GM18909 (cell line): Measurements from ENCODE around the gene MVD.
"Not testable (repeated sequence)": the region's sequence is repeated elsewhere in the genome, so short reads cannot be mapped to it uniquely, and the experiment has no call there.

Source experiments
- ATAC-seq: cut with Tn5 transposase; IDR thresholded peaks from one replicate; pipeline ENCODE4 v1.9.1; 2021; ENCODE audit warnings: mild to moderate bottlenecking; ENCODE audit not compliant: unreplicated experiment, poor library complexity

The MVD gene

GRCh38 chr16:88614818-88615580 lies 47.9 kb downstream of the MVD start:
- ATAC-seq: no peak

DNA sequence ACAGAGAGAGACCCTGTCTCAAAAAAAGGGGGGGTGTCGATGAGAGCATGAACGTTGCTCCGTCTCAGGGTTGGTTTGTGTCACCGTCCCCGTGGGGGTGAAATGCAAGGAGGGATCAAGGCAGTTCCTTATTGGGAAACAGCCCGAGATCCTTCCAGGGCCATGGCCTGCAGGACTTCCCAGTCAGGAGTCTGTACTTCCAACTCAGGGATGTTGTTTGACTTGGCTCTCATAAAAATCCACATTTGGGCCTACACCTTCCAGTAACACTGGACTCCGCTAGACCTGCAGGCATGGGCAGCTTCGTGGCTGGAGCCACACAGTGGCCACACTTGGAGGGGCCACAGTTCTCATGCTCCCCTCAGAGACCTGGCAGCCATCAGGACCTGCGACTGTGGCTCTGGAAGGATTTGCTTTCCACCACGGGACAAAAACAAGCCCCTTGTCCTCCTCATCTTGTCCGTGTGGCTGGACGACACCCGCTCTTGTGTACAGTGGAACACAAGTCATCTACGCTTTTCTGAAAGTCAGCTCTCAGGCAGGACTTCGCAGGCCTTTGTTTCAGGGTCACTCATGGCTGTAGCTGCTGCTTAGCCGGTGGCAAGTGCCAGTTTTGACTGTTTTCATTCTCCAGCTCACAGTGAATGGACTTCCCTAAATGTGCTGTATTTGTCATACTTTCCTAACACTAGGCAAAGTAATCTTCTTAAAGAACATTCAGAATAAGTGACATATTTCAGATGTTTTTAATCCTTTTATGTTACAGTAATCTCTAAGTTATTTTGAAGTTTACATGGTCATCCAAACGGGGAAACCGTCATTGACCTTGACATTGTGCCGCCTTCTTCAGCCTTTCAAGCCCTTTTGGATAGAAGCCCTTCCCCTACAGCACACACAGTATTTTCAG lies 48.7 kb downstream of the MVD start:
- no peak for ATAC-seq

DNA sequence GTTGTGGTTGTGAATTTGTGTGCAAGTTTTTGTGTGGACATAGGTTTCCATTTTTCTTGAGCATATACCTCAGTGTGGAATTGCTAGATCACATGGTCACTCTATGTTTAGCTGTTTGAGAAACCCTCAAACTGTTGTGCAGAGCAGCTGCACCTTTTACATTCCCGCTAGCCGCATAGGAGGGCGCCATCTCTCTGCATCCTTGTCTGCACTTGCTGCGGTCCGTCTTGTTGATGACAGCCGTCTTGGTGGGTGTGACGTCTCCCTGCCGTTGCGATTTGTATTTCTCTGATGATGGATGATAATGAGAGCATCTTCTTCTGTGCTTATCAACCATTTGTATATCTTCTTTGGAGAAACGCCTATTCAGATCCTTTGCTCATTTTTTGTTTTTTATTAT lies 49.6 kb downstream of the MVD start:
- ATAC-seq: no peak

DNA sequence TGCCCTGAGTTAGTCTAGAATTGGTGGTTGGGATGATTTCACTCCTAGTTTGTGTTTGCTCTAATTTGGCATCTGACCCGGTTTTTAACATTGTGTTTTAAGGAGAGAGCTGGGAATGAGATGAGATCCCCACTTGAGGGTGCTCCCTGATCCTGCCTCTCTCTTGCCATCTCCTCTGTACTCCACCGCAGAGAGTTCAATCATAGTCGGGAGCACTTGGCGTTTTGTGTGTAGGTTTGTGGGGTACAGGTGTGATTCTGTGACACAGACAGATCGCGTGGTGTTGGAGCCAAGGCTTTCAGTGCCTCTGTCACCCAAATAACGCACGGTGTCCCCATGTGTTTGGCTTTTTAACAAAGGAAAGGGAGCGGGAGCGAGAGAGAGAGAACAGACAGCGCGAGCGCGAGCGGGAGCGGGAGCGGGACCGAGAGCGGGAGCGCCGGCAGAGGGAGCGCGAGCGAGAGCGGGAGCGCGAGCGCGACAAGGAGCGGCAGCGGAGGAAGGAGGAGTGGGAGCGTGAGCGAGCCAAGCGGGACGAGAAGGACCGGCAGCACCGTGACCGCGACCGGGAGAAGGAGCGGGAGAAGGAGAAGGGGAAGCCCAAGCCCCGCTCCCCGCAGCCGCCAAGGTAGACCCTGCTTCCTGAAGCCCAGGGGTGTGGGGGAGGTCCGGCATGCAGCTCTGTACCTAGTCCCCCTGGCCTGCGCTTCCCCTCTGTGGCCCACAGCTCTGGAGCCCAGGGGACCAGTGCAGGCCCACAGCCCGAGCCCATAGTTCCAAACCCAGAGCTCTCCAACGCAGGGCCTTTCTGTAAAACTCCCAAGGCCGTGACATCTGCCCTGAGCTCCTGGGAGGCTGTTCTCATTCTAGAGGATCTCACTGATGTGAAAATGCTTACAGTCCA lies 51.7 kb downstream of the MVD start:
- ATAC-seq: no peak

DNA sequence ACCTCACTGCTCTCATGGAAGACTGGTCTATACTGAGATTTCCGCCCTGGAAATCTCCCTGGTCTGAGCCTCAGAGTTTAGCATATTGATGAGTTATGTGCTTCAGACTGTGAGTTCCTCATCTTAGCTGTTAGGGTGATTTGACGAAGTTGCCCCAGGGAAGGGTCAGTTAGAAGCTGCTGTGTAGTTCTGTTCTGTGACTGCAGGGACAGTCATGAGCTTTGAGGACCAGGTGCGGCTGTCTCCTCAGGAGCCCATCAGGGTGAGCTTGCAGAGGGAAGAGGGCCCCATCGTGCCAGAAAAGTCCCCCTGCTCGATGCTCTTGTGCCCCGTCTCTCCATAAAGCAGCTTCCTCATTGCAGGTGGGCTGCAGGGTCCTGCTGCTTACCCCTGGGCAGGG lies 52.8 kb downstream of the MVD start:
- ATAC-seq: no peak

DNA sequence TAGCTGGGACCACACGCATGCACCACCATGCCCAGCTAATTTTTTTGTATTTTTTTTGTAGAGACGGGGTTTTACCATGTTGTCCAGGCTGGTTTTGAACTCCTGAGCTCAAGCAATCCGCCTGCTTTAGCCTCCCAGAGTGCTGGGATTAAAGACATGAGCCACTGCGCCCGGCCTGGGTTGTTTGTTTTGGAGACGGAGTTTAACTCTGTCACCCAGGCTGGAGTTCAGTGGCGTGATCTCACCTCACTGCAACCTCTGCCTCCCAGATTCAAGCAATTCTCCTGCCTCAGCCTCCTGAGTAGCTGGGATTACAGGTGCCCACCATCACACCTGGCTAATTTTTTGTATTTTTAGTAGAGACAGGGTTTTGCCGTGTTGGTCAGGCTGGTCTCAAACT lies 53.5 kb downstream of the MVD start:
- not testable (repeated sequence) for ATAC-seq

DNA sequence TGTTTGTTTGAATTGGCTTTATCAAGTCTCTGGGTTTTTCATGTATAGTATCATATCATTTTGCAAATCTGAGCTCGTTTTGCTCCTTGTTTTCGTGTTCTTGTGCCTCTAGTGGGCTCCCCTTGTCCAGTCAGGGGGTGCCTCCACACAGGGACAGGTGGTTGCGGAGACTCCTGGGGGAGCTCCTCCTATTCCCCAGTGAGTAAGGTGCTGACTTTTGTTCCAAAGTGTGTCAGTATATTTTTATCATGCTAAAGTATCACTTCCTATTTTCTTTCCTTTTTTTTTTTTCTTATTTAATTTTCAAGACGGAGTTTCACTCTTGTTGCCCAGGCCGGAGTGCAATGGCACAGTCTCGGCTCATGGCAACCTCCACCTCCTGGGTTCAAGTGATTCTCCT lies 54.8 kb downstream of the MVD start:
- no peak for ATAC-seq

GRCh38 chr16:88606148-88606757 lies 56.6 kb downstream of the MVD start:
- ATAC-seq: no peak

DNA sequence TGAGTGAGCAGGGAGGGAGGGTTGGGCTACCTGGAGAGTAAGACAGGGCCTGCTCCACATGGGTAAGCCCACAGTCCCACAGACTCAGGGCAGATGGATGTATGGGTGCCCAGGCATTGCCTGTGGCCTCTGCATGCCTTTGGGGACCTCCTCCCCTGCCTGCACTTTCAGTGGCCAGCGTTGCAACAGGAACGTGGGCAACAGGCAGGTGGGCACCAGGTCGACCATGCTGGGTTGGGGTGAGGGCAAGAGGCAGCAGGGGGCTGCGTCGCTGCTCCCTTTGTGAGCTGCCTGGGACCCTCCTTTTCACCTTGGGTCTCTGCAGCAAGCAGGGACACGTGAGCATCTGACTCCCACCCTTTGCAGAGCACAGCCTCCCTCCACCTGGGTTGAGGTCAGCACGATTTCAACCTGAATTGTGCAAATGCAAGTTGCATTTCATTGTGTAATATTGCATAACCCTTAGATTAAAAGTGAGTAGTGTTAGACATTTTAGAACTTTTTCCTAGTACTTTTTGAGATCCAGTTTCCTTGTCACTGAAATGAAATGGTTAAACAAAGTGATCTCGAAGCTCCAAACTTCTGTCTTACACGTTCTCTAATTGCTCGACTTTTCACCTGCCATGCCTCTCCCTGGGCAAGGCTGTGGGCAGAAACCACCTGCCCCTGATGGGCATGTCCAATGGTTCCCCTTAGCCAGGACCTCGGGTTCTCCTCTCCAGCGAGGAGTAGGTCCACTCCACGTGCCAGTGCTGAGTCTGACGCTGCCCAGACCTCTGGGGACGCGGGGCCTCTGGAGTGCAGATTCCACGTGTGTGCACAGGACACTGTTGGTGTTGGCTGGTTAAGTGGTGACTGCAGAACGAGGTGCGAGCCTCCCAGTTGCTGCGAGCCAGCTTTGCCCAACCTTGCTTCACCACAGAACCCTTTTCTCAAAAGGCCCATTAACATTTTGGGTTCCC lies 57.4 kb downstream of the MVD start:
- ATAC-seq: no peak

DNA sequence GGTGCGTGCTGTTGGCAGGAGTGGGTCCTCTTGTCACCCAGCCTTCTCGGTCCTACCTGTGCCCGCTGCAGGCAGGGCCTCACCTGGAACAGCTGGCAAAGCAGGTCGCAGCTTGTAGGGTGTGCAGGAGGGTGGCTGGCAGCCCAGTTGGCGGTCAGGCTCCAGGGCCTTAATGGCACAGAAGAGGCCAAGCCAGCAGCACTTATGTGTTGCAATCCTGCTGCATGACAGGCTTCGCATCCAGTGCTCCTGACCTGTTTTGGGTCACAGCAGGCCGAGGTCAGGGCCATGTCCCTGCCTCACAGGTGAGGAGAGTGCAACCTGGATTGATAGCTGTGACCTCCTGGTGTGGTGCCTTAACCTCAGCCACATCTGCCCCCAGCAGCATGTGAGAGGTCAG lies 60.8 kb downstream of the MVD start:
- no peak for ATAC-seq
